Osteocyte (in vitro differentiated cells): ENCODE data around the gene CLEC16A. TPM values are rescaled to one million over a fixed set of nuclear protein-coding genes. Genes with fewer than 3 reads are reported as not detected.

ENCODE experiments used
- DNase-seq: peaks from one replicate; pipeline ENCODE4 v3.0.0; 2021; ENCODE audit warnings: mixed read lengths; ENCODE audit not compliant: unreplicated experiment; ENCODE audit errors: extremely low spot score
- H3K27ac Mint-ChIP-seq: one replicate; pipeline ENCODE4 v1.8.0; 2021; ENCODE audit warnings: mild to moderate bottlenecking, mixed read lengths; ENCODE audit not compliant: unreplicated experiment
- H3K27me3 Mint-ChIP-seq: one replicate; pipeline ENCODE4 v1.8.0; 2021; ENCODE audit warnings: mixed read lengths; ENCODE audit not compliant: unreplicated experiment
- H3K36me3 Mint-ChIP-seq: one replicate; pipeline ENCODE4 v1.8.0; 2021; ENCODE audit warnings: mixed read lengths; ENCODE audit not compliant: unreplicated experiment
- H3K4me1 Mint-ChIP-seq: one replicate; pipeline ENCODE4 v1.8.0; 2021; ENCODE audit warnings: mixed read lengths; ENCODE audit not compliant: unreplicated experiment
- H3K4me3 Mint-ChIP-seq: one replicate; pipeline ENCODE4 v1.8.0; 2021; ENCODE audit warnings: mild to moderate bottlenecking, moderate library complexity, mixed read lengths; ENCODE audit not compliant: unreplicated experiment
- H3K9me3 Mint-ChIP-seq: one replicate; pipeline ENCODE4 v1.8.0; 2021; ENCODE audit warnings: mixed read lengths; ENCODE audit not compliant: unreplicated experiment
- CTCF ChIP-seq: fragments of 200-600 bp; sonication (generic); IDR thresholded peaks from 2 replicates; pipeline ENCODE4 v1.5.0; 2021; ENCODE audit warnings: antibody characterized with exemption, mild to moderate bottlenecking, moderate library complexity
- total RNA-seq: library from RNA; stranded (reverse); gene quantifications from 2 replicates; pipeline ENCODE4 v1.2.1, GENCODE V29; 2021

The CLEC16A gene
- total RNA-seq, 1 donor from 2014 or later, result 22.1 TPM

- no peak overlapping the region for H3K27ac Mint-ChIP-seq
- H3K4me3 Mint-ChIP-seq, result no peak overlapping the region
- TF ChIP-seq CTCF, result no peak
- peaks cover 24% of the 10 kb centered on the region for H3K4me1 Mint-ChIP-seq
- no peaks in the 10 kb centered on the region for H3K27me3 Mint-ChIP-seq
- no peak for DNase-seq
- no peaks in the 10 kb centered on the region for H3K9me3 Mint-ChIP-seq
- H3K36me3 Mint-ChIP-seq, result peaks cover 3% of the 10 kb centered on the region
Measured at GRCh38 chr16:11094857-11095565, 150.6 kb downstream of the CLEC16A start.

GRCh38 chr16:11095935-11096334 is 151.6 kb downstream of the CLEC16A start:
- no peak overlapping the region for H3K4me3 Mint-ChIP-seq
- peaks cover 34% of the 10 kb centered on the region for H3K4me1 Mint-ChIP-seq
- H3K9me3 Mint-ChIP-seq, result no peaks in the 10 kb centered on the region
- no peak for TF ChIP-seq CTCF
- H3K36me3 Mint-ChIP-seq, result peaks cover 5% of the 10 kb centered on the region
- no peaks in the 10 kb centered on the region for H3K27me3 Mint-ChIP-seq
- no peak overlapping the region for H3K27ac Mint-ChIP-seq
- DNase-seq, result no peak

GRCh38 chr16:11097094-11097786 is 152.9 kb downstream of the CLEC16A start:
- Mint-ChIP-seq H3K27ac (no peak overlapping the region), H3K9me3 (no peaks in the 10 kb centered on the region), H3K4me3 (no peak overlapping the region), H3K36me3 (peaks cover 5% of the 10 kb centered on the region), H3K4me1 (peaks cover 41% of the 10 kb centered on the region), H3K27me3 (no peaks in the 10 kb centered on the region)
- TF ChIP-seq CTCF, result no peak
- no peak for DNase-seq

GRCh38 chr16:11097787-11098167 is 153.4 kb downstream of the CLEC16A start:
- H3K4me1 Mint-ChIP-seq, result peaks cover 41% of the 10 kb centered on the region
- no peak overlapping the region for H3K27ac Mint-ChIP-seq
- no peak for DNase-seq
- no peak for TF ChIP-seq CTCF
- H3K36me3 Mint-ChIP-seq, result peaks cover 5% of the 10 kb centered on the region
- H3K9me3 Mint-ChIP-seq, result no peaks in the 10 kb centered on the region
- no peaks in the 10 kb centered on the region for H3K27me3 Mint-ChIP-seq
- no peak overlapping the region for H3K4me3 Mint-ChIP-seq

- no peak for DNase-seq
- Mint-ChIP-seq H3K4me1 (peaks cover 37% of the 10 kb centered on the region), H3K9me3 (no peaks in the 10 kb centered on the region), H3K4me3 (no peak overlapping the region), H3K27me3 (no peaks in the 10 kb centered on the region), H3K27ac (no peak overlapping the region), H3K36me3 (peaks cover 3% of the 10 kb centered on the region)
- TF ChIP-seq CTCF, result no peak
Measured at GRCh38 chr16:11098601-11099390, 154.4 kb downstream of the CLEC16A start.
